Measurements from ENCODE around the gene CDC42EP2.

The CDC42EP2 gene

GRCh38 chr11:65298131-65298535, 16.5 kb upstream of the CDC42EP2 start:
- no peak for DNase-seq

GRCh38 chr11:65298655-65299179, 15.9 kb upstream of the CDC42EP2 start:
- no peak for DNase-seq

- no peak for DNase-seq
Measured at GRCh38 chr11:65300621-65301275, 13.9 kb upstream of the CDC42EP2 start.

- DNase-seq, result no peak
Measured at GRCh38 chr11:65301491-65302329, 13.0 kb upstream of the CDC42EP2 start.

- DNase-seq, result no peak
Measured at GRCh38 chr11:65303555-65303954, 11.1 kb upstream of the CDC42EP2 start.

- no peak for DNase-seq
Measured at GRCh38 chr11:65304110-65304509, 10.6 kb upstream of the CDC42EP2 start.

- DNase-seq, result no peak
Measured at GRCh38 chr11:65304613-65305012, 10.1 kb upstream of the CDC42EP2 start.

GRCh38 chr11:65305501-65306268, 9.0 kb upstream of the CDC42EP2 start:
- no peak for DNase-seq

- no peak for DNase-seq
Measured at GRCh38 chr11:65307298-65308229, 7.1 kb upstream of the CDC42EP2 start.

- no peak for DNase-seq
Measured at GRCh38 chr11:65308281-65308891, 6.3 kb upstream of the CDC42EP2 start.

GRCh38 chr11:65309006-65309405, 5.7 kb upstream of the CDC42EP2 start:
- no peak for DNase-seq

- no peak for DNase-seq
Measured at GRCh38 chr11:65310215-65310614, 4.5 kb upstream of the CDC42EP2 start.

GRCh38 chr11:65310736-65311135, 3.9 kb upstream of the CDC42EP2 start:
- DNase-seq, result no peak

GRCh38 chr11:65311170-65311678, 3.4 kb upstream of the CDC42EP2 start:
- no peak for DNase-seq

- peak; percentile 76 for DNase-seq
Measured at GRCh38 chr11:65315204-65315865, 669 bp downstream of the CDC42EP2 start.

- no peak for DNase-seq
Measured at GRCh38 chr11:65315866-65316226, 1.2 kb downstream of the CDC42EP2 start.

GRCh38 chr11:65316227-65317024, 1.8 kb downstream of the CDC42EP2 start:
- DNase-seq, result no peak

- peak; percentile 24 for DNase-seq
Measured at GRCh38 chr11:65317025-65317786, 2.5 kb downstream of the CDC42EP2 start.

- DNase-seq, result no peak
Measured at GRCh38 chr11:65320386-65321075, 5.9 kb downstream of the CDC42EP2 start.

Data from NCI-H510A treated with DMSO at 0.1 percent for 48 hours (cell line).